GM18508 (cell line): ENCODE data around the gene NFATC2IP.
"Not testable (repeated sequence)": the region's sequence is repeated elsewhere in the genome, so short reads cannot be mapped to it uniquely, and the experiment has no call there.

Experiments
- ATAC-seq: cut with Tn5 transposase; IDR thresholded peaks from one replicate; pipeline ENCODE4 v1.9.1; 2021; ENCODE audit warnings: moderate number of reproducible peaks; ENCODE audit not compliant: insufficient read depth, unreplicated experiment

Gene NFATC2IP

GRCh38 chr16:28964496-28964895, 13.8 kb downstream of the NFATC2IP start:
- no peak for ATAC-seq

GRCh38 chr16:28967156-28967555, 16.4 kb downstream of the NFATC2IP start:
- no peak for ATAC-seq

DNA sequence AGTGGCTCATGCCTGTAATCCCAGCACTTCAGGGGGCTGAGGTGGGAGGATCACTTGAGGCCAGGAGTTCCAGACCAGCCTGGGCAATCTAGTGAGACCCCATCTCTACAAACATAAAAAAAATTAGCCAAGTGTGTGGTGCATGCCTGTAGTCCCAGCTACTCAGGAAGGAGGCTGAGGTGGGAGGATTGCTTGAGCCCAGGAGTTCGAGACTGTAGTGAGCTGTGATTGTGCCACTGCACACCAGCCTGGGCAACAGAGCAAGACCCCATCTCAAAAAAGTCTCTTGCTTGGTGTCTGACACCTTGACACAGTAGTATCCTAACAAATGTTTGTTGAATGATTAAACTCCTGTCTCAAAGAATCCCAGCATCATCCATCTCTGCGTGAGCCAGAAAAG, 19.0 kb downstream of the NFATC2IP start:
- ATAC-seq = not testable (repeated sequence)

GRCh38 chr16:28974007-28974436, 23.3 kb downstream of the NFATC2IP start:
- ATAC-seq = no peak

- no peak for ATAC-seq
Measured at GRCh38 chr16:28974437-28975157, 23.9 kb downstream of the NFATC2IP start, which contains the start of gene SPNS1. Gene SPNS1, plus strand, starts transcription at chr16:28974778. Its CDS starts 374 bp downstream, at chr16:28975152.

DNA sequence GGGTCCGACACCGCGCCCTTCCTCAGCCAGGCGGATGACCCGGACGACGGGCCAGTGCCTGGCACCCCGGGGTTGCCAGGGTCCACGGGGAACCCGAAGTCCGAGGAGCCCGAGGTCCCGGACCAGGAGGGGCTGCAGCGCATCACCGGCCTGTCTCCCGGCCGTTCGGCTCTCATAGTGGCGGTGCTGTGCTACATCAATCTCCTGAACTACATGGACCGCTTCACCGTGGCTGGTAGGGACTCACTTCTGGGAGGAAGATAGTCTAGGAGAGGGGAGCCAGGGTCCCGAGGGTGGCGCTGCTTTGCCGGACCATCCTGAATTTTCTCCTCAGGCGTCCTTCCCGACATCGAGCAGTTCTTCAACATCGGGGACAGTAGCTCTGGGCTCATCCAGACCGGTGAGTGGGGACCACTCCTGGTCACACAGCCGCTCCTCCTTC, 24.4 kb downstream of the NFATC2IP start:
- ATAC-seq = no peak

DNA sequence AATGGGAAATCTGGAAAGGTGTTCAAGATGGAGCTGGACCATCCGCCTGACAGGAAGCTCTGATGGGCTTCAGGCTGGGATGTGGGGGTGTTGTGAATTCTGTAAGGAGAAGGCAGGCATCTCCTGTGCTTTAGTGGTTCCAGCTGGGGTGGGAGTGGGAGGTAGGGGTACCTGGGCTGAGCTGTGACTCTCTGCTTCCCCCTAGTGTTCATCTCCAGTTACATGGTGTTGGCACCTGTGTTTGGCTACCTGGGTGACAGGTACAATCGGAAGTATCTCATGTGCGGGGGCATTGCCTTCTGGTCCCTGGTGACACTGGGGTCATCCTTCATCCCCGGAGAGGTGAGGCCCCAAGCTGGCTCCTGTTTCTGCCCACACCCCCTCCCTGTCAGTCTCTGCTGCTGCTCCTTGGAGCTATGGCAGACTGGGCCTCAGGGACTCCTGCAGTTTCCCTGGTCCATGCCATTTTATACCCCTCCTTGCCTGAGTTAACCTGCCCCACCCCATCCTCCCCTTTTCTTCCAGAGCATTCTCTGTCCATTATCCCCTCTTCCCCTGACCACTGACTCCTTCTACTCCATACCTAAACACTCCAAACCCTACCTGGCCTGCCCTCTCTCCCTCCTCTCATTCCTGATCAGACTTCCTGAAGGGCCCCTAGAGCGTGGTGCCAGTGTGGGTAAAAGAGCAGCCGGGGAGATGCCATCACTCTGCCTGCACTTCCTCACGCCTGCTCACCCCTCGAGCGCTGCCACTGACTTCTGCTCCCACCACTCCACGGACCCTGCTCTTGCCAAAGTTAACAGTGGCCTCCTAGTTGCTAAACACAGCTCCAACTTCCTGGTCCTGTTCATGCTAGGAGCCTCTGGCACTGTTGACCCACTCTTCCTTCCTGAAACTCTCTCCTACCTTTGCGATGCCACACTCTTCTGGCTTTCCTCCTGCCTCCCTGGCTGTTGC, 27.2 kb downstream of the NFATC2IP start:
- ATAC-seq = no peak

GRCh38 chr16:28980330-28980729, 29.6 kb downstream of the NFATC2IP start:
- ATAC-seq = not testable (repeated sequence)

GRCh38 chr16:28980929-28981328, 30.2 kb downstream of the NFATC2IP start:
- no peak for ATAC-seq

DNA sequence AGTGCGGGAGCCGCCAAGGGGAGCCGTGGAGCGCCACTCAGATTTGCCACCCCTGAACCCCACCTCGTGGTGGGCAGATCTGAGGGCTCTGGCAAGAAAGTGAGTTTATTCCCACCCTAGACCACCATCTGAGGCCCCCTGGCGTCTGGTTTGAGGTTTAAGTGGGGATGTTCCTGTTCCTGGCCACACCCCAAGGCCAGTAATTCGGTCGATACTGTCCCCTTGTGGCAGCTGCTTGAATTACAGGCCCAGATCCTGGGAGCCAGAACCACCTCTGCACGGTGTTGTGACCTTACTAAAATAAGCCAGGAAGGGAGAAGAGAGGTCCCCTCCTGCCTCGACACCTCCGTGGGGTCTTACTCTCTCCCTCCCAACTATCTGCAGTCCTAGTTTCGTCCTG, 30.8 kb downstream of the NFATC2IP start:
- ATAC-seq = no peak

DNA sequence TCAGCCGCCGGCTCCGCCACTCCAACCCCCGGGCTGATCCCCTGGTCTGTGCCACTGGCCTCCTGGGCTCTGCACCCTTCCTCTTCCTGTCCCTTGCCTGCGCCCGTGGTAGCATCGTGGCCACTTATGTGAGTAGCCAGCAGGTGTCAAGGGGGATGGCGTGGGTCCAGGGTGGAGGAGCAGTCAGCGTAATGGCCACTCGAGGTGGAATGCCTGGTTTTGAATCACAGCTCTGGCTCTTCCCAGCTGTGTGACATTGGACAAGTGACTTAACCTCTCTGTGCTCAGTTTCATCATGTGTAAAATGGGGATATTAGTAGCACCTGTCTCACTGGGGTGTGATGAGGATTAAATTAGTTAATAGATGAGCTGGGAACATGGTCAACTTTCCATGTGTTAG, 31.7 kb downstream of the NFATC2IP start:
- no peak for ATAC-seq

DNA sequence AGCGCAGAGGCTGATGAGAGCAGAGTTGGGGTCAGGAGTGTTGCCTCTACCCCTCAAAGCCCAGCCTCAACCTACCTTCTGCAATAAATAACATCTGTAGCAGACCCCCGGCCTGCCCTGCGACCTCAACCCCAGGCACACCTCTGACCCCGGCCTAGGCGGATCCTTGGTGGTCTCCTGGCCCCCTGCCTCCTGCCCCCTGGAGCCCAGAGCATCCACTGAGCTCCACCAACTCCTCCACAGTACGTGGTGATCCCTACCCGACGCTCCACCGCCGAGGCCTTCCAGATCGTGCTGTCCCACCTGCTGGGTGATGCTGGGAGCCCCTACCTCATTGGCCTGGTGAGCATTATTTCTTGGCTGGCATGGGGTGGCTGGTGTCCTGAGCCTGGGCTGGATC, 32.2 kb downstream of the NFATC2IP start:
- no peak for ATAC-seq

DNA sequence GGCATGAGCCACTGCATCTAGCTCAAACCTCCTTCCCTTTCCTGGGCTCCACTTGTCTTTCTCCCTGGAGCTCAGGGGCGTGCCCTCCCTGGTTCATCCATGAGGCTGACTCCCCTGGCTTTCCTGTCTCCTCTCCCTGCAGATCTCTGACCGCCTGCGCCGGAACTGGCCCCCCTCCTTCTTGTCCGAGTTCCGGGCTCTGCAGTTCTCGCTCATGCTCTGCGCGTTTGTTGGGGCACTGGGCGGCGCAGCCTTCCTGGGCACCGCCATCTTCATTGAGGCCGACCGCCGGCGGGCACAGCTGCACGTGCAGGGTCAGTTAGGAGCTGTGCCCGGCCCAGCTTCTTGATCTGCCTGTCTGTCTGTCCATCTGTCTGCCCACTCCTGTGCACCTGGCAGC, 32.9 kb downstream of the NFATC2IP start:
- ATAC-seq = no peak

GRCh38 chr16:28984091-28984490, 33.4 kb downstream of the NFATC2IP start:
- no peak for ATAC-seq

- no peak for ATAC-seq
Measured at GRCh38 chr16:28984619-28985135, 33.9 kb downstream of the NFATC2IP start, which contains the start of gene LAT. Gene LAT, plus strand, starts transcription at chr16:28985052. Its CDS starts 366 bp downstream, at chr16:28985418.

DNA sequence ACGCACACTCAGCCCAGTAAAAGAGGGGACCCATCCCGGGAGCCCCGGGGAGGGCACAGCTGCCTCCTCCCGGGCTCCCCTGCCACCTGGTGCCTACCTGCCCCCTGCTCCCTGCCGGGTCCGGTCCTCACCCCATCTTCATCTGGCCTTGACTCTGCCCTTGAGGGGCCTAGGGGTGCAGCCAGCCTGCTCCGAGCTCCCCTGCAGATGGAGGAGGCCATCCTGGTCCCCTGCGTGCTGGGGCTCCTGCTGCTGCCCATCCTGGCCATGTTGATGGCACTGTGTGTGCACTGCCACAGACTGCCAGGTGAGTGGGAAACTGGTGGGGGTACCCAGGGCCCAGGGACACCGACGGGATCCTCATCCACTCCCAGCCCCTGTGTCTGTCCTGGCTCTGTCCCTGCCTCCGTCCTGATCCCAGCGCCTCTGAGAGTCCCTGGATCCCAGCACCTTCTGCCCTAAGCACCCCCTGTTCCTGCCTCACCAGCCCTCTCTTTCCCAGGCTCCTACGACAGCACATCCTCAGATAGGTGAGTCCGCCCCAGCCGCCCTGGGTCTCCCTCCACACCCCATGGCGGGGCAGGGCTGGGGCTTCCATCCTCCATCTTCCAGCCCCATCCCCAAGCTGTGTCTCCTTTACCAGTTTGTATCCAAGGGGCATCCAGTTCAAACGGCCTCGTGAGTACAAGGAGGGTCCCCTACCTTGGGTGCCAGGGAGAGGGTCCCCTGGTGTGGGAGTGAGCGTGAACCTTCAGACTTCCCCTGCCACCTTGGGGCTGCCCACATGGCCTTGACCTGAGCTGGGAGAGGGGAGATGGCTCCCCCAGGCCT, 34.7 kb downstream of the NFATC2IP start:
- no peak for ATAC-seq

- no peak for ATAC-seq
Measured at GRCh38 chr16:28986046-28986445, 35.3 kb downstream of the NFATC2IP start.

DNA sequence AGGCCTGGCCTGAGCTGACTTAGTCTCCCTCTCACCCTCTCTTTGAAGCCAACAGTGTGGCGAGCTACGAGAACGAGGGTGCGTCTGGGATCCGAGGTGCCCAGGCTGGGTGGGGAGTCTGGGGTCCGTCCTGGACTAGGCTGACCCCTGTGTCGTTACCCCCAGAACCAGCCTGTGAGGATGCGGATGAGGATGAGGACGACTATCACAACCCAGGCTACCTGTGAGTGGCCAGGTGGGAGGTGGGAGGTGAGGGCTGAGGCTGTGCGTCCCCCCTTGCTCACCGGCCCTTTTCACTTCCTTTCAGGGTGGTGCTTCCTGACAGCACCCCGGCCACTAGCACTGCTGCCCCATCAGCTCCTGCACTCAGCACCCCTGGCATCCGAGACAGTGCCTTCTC, 35.8 kb downstream of the NFATC2IP start:
- no peak for ATAC-seq

GRCh38 chr16:28987170-28987853, 36.6 kb downstream of the NFATC2IP start:
- no peak for ATAC-seq
